Ectodermal cell (in vitro differentiated cells): Measurements from ENCODE around the gene RTN1.

ENCODE experiments used
- H3K27ac ChIP-seq: 2 replicates; pipeline ENCODE4 v1.7.0; 2013; ENCODE audit warnings: mild to moderate bottlenecking, low read depth, low read length; ENCODE audit not compliant: insufficient read depth, poor library complexity, severe bottlenecking
- H3K27me3 ChIP-seq: 2 replicates; pipeline ENCODE4 v1.7.0; 2013; ENCODE audit warnings: mild to moderate bottlenecking, low read length; ENCODE audit not compliant: insufficient read depth, control insufficient read depth, poor library complexity, severe bottlenecking
- H3K36me3 ChIP-seq: one replicate; pipeline ENCODE4 v1.7.0; 2013; ENCODE audit warnings: low read length; ENCODE audit not compliant: control insufficient read depth, insufficient read depth
- H3K4me1 ChIP-seq: one replicate; pipeline ENCODE4 v1.7.0; 2013; ENCODE audit warnings: low read length; ENCODE audit not compliant: control insufficient read depth, insufficient read depth
- H3K4me3 ChIP-seq: 2 replicates; pipeline ENCODE4 v1.7.0; 2013; ENCODE audit warnings: low read depth, low read length, control low read depth; ENCODE audit not compliant: insufficient read depth
- H3K9me3 ChIP-seq: 2 replicates; pipeline ENCODE4 v1.7.0; 2013; ENCODE audit warnings: mild to moderate bottlenecking, low read length, moderate library complexity; ENCODE audit not compliant: control insufficient read depth
- WGBS, 2 experiments: methylation state at CpG; one replicate each; pipeline ENCODE4 v1.1.7; 2013; ENCODE audit warnings: missing lambda C conversion rate in 2 of 2; 5-methylcytosine and 5-hydroxymethylcytosine counted together

RTN1 gene

GRCh38 chr14:59850458-59850857 lies 20.1 kb downstream of the RTN1 start:
- H3K27ac ChIP-seq, result no peak overlapping the region
- no peaks in the 10 kb centered on the region for H3K4me1 ChIP-seq
- no peaks in the 10 kb centered on the region for H3K27me3 ChIP-seq
- 89 to 98% methylated on average over 1 to 2 of the region's 2 CpGs for WGBS, 2 experiments
- no peaks in the 10 kb centered on the region for H3K9me3 ChIP-seq
- no peaks in the 10 kb centered on the region for H3K36me3 ChIP-seq
- H3K4me3 ChIP-seq, result no peak overlapping the region

- no peaks in the 10 kb centered on the region for H3K4me1 ChIP-seq
- 91% methylated on average over 1 of the region's 1 CpG for WGBS, 2 experiments
- H3K27ac ChIP-seq, result no peak overlapping the region
Observed at GRCh38 chr14:59849411-59850130, 21.0 kb downstream of the RTN1 start.

GRCh38 chr14:59848671-59849070 lies 21.9 kb downstream of the RTN1 start:
- no peaks in the 10 kb centered on the region for H3K36me3 ChIP-seq
- H3K4me1 ChIP-seq, result no peaks in the 10 kb centered on the region
- no peaks in the 10 kb centered on the region for H3K9me3 ChIP-seq
- H3K4me3 ChIP-seq, result no peak overlapping the region
- no peaks in the 10 kb centered on the region for H3K27me3 ChIP-seq
- no peak overlapping the region for H3K27ac ChIP-seq
- 90 to 98% methylated on average over 3 of the region's 3 CpGs for WGBS, 2 experiments

More at GRCh38 chr14:59849411-59850130, 21.0 kb downstream of the RTN1 start:
- Histone ChIP-seq H3K27me3 (no peaks in the 10 kb centered on the region), H3K4me3 (no peak overlapping the region), H3K36me3 (no peaks in the 10 kb centered on the region), H3K9me3 (no peaks in the 10 kb centered on the region)

GRCh38 chr14:59847711-59848110 lies 22.9 kb downstream of the RTN1 start:
- Histone ChIP-seq H3K27ac (no peak overlapping the region), H3K27me3 (no peaks in the 10 kb centered on the region), H3K4me3 (no peak overlapping the region), H3K4me1 (no peaks in the 10 kb centered on the region), H3K9me3 (no peaks in the 10 kb centered on the region), H3K36me3 (no peaks in the 10 kb centered on the region)
- 69 to 73% methylated on average over 3 of the region's 3 CpGs for WGBS, 2 experiments

GRCh38 chr14:59846595-59846994 lies 24.0 kb downstream of the RTN1 start:
- Histone ChIP-seq H3K36me3 (no peaks in the 10 kb centered on the region), H3K4me3 (no peak overlapping the region), H3K9me3 (no peaks in the 10 kb centered on the region), H3K27me3 (no peaks in the 10 kb centered on the region), H3K4me1 (no peaks in the 10 kb centered on the region), H3K27ac (no peak overlapping the region)
- 91 to 95% methylated on average over 2 of the region's 2 CpGs for WGBS, 2 experiments

GRCh38 chr14:59845245-59845644 lies 25.3 kb downstream of the RTN1 start:
- H3K27me3 ChIP-seq, result no peaks in the 10 kb centered on the region
- H3K4me3 ChIP-seq, result no peak overlapping the region
- no peaks in the 10 kb centered on the region for H3K36me3 ChIP-seq
- 96% methylated on average over 3 of the region's 3 CpGs for WGBS, 2 experiments
- H3K4me1 ChIP-seq, result no peaks in the 10 kb centered on the region
- H3K27ac ChIP-seq, result no peak overlapping the region
- H3K9me3 ChIP-seq, result no peaks in the 10 kb centered on the region

GRCh38 chr14:59844186-59844812 lies 26.3 kb downstream of the RTN1 start:
- H3K27me3 ChIP-seq, result no peaks in the 10 kb centered on the region
- WGBS, 2 experiments, result 93% methylated on average over 7 of the region's 8 CpGs
- H3K9me3 ChIP-seq, result no peaks in the 10 kb centered on the region
- H3K36me3 ChIP-seq, result no peaks in the 10 kb centered on the region
- no peaks in the 10 kb centered on the region for H3K4me1 ChIP-seq
- no peak overlapping the region for H3K27ac ChIP-seq
- H3K4me3 ChIP-seq, result no peak overlapping the region

- WGBS, 2 experiments, result 89 to 94% methylated on average over 3 of the region's 3 CpGs
- no peak overlapping the region for H3K4me3 ChIP-seq
- H3K4me1 ChIP-seq, result no peaks in the 10 kb centered on the region
- no peak overlapping the region for H3K27ac ChIP-seq
- H3K27me3 ChIP-seq, result no peaks in the 10 kb centered on the region
- no peaks in the 10 kb centered on the region for H3K9me3 ChIP-seq
- no peaks in the 10 kb centered on the region for H3K36me3 ChIP-seq
Observed at GRCh38 chr14:59836116-59836515, 34.5 kb downstream of the RTN1 start.

GRCh38 chr14:59832653-59833294 lies 37.8 kb downstream of the RTN1 start:
- Histone ChIP-seq H3K27me3 (no peaks in the 10 kb centered on the region), H3K27ac (no peak overlapping the region), H3K4me1 (no peaks in the 10 kb centered on the region), H3K36me3 (no peaks in the 10 kb centered on the region), H3K9me3 (no peaks in the 10 kb centered on the region), H3K4me3 (no peak overlapping the region)
- WGBS, 2 experiments, result 92 to 96% methylated on average over 2 of the region's 2 CpGs

GRCh38 chr14:59831121-59831730 lies 39.4 kb downstream of the RTN1 start:
- no peaks in the 10 kb centered on the region for H3K27me3 ChIP-seq
- no peaks in the 10 kb centered on the region for H3K9me3 ChIP-seq
- H3K27ac ChIP-seq, result no peak overlapping the region
- H3K4me1 ChIP-seq, result no peaks in the 10 kb centered on the region
- 85 to 89% methylated on average over 2 of the region's 2 CpGs for WGBS, 2 experiments
- no peak overlapping the region for H3K4me3 ChIP-seq
- no peaks in the 10 kb centered on the region for H3K36me3 ChIP-seq
